ENCODE results near the gene LRRC47.

The LRRC47 gene

GRCh38 chr1:3837685-3838084 lies 41.4 kb upstream of the LRRC47 start:
- H3K4me3 ChIP-seq (ENCODE audit: low read length in 2 of 2) = no peak overlapping the region
- no peak overlapping the region for H4K91ac ChIP-seq (ENCODE audit: low read depth, low read length, poor library complexity)
- H3K9ac ChIP-seq (ENCODE audit: low read depth, low read length, poor library complexity) = no peak overlapping the region
- no peak overlapping the region for H2BK12ac ChIP-seq (ENCODE audit: low read length)
- H2AK5ac ChIP-seq (ENCODE audit: low read depth, low read length) = no peak overlapping the region
- H3K23ac ChIP-seq (ENCODE audit: low read depth, low read length, poor library complexity) = no peak overlapping the region
- no peak overlapping the region for H2BK15ac ChIP-seq (ENCODE audit: low read length)
- H3K18ac ChIP-seq (ENCODE audit: low read length) = no peak overlapping the region
- no peaks in the 10 kb centered on the region for H3K79me1 ChIP-seq (ENCODE audit: low read depth, low read length)
- H2BK120ac ChIP-seq (ENCODE audit: low read depth, low read length) = no peak overlapping the region
- H3K27me3 ChIP-seq (ENCODE audit: control insufficient read depth in 3 of 3, insufficient read depth in 3 of 3, low read depth in 1 of 3, low read length in 3 of 3) = no peaks in the 10 kb centered on the region
- no CpG with 5 or more reads among the region's 1 CpG for WGBS, 2 donors (ENCODE audit: extremely low coverage in 2 of 2, insufficient read length in 2 of 2, insufficient replicate concordance in 1 of 2)
- H3K4me1 ChIP-seq (ENCODE audit: control insufficient read depth in 2 of 2, insufficient read depth in 1 of 2, low read depth in 1 of 2, low read length in 2 of 2) = no peaks in the 10 kb centered on the region
- peaks cover 30 to 58% of the 10 kb centered on the region in 2 donors for H3K36me3 ChIP-seq (replicated peaks in 1 of 2; ENCODE audit: control insufficient read depth in 2 of 2, insufficient read depth in 2 of 2, low read length in 2 of 2)
- peaks cover 0 to 7% of the 10 kb centered on the region in 2 donors for H3K9me3 ChIP-seq (replicated peaks in 1 of 2; ENCODE audit: control insufficient read depth in 2 of 2, insufficient read depth in 1 of 2, low read depth in 1 of 2, low read length in 2 of 2)
- no peak overlapping the region for H3K14ac ChIP-seq (ENCODE audit: low read length)
- no peak overlapping the region for H2AFZ ChIP-seq (ENCODE audit: low read length)
- no peak for DNase-seq (ENCODE audit: low spot score)
- no peak overlapping the region for H3K4me2 ChIP-seq (ENCODE audit: insufficient read depth, low read length, poor library complexity, severe bottlenecking)
- H2BK5ac ChIP-seq (ENCODE audit: low read length) = no peak overlapping the region
- H3K4ac ChIP-seq (ENCODE audit: low read length) = no peak overlapping the region
- H3K27ac ChIP-seq (replicated peaks; ENCODE audit: low read length) = no peak overlapping the region
- no peak overlapping the region for H4K8ac ChIP-seq (ENCODE audit: low read depth, low read length)

DNA sequence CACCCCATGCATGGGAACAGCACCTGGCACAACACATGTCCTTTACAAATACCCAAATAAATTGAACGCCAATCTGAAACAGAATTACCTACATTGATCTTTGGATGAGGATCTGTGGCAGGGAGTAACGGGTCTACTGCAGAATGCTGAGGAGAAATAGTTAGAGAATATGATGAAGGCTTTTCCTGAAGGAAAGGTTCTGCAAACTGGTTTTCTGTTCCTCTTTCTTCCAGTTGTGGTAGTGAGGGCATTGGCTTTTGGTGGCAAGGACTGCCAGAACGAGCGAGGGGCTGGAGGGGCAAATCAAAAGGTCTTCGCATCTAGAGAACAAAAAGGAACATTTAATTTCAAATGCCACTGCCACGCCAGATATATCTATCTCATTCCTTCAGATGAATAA lies 40.9 kb upstream of the LRRC47 start:
- no peak overlapping the region for H3K4me3 ChIP-seq (ENCODE audit: low read length in 2 of 2)
- H3K36me3 ChIP-seq (replicated peaks in 1 of 2; ENCODE audit: control insufficient read depth in 2 of 2, insufficient read depth in 2 of 2, low read length in 2 of 2) = peaks cover 28 to 62% of the 10 kb centered on the region in 2 donors
- no peaks in the 10 kb centered on the region for H3K79me1 ChIP-seq (ENCODE audit: low read depth, low read length)
- H4K8ac ChIP-seq (ENCODE audit: low read depth, low read length) = no peak overlapping the region
- no peak overlapping the region for H3K4me2 ChIP-seq (ENCODE audit: insufficient read depth, low read length, poor library complexity, severe bottlenecking)
- no peak overlapping the region for H2AFZ ChIP-seq (ENCODE audit: low read length)
- no peak overlapping the region for H3K23ac ChIP-seq (ENCODE audit: low read depth, low read length, poor library complexity)
- no peak overlapping the region for H3K18ac ChIP-seq (ENCODE audit: low read length)
- H2BK12ac ChIP-seq (ENCODE audit: low read length) = no peak overlapping the region
- H3K27me3 ChIP-seq (ENCODE audit: control insufficient read depth in 3 of 3, insufficient read depth in 3 of 3, low read depth in 1 of 3, low read length in 3 of 3) = no peaks in the 10 kb centered on the region
- no peak for DNase-seq (ENCODE audit: low spot score)
- WGBS, 2 donors (ENCODE audit: extremely low coverage in 2 of 2, insufficient read length in 2 of 2, insufficient replicate concordance in 1 of 2) = no CpG with 5 or more reads among the region's 6 CpGs
- peaks cover 0 to 7% of the 10 kb centered on the region in 2 donors for H3K9me3 ChIP-seq (replicated peaks in 1 of 2; ENCODE audit: control insufficient read depth in 2 of 2, insufficient read depth in 1 of 2, low read depth in 1 of 2, low read length in 2 of 2)
- no peak overlapping the region for H3K9ac ChIP-seq (ENCODE audit: low read depth, low read length, poor library complexity)
- H3K14ac ChIP-seq (ENCODE audit: low read length) = no peak overlapping the region
- H3K4ac ChIP-seq (ENCODE audit: low read length) = no peak overlapping the region
- H2BK15ac ChIP-seq (ENCODE audit: low read length) = no peak overlapping the region
- H3K27ac ChIP-seq (replicated peaks; ENCODE audit: low read length) = no peak overlapping the region
- no peaks in the 10 kb centered on the region for H3K4me1 ChIP-seq (ENCODE audit: control insufficient read depth in 2 of 2, insufficient read depth in 1 of 2, low read depth in 1 of 2, low read length in 2 of 2)
- H2BK5ac ChIP-seq (ENCODE audit: low read length) = no peak overlapping the region
- H2BK120ac ChIP-seq (ENCODE audit: low read depth, low read length) = no peak overlapping the region
- H2AK5ac ChIP-seq (ENCODE audit: low read depth, low read length) = no peak overlapping the region
- H4K91ac ChIP-seq (ENCODE audit: low read depth, low read length, poor library complexity) = no peak overlapping the region

DNA sequence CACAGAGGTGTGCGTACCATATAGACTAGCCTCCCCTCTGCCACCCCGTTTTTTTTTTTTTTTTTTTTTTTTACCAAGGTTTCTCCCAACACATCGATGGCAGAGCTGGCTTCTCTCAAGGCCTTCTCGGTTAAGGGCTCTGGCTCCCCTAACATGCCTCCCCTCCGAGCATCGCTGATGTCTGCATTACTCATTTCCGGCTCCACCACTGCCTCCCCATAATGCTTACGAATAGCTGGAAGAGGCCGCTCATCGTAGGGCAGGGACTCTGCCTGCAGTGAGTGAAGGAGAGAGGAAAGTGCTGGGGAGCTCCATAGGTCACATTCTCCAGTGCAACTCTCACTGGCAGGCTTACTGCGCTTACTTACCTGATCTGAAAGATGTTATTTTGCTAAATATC lies 40.1 kb upstream of the LRRC47 start:
- Histone ChIP-seq H4K91ac (ENCODE audit: low read depth, low read length, poor library complexity) (no peak overlapping the region), H3K4ac (ENCODE audit: low read length) (no peak overlapping the region), H4K8ac (ENCODE audit: low read depth, low read length) (no peak overlapping the region), H3K27me3 (ENCODE audit: control insufficient read depth in 3 of 3, insufficient read depth in 3 of 3, low read depth in 1 of 3, low read length in 3 of 3) (no peaks in the 10 kb centered on the region), H3K4me2 (ENCODE audit: insufficient read depth, low read length, poor library complexity, severe bottlenecking) (no peak overlapping the region), H2BK12ac (ENCODE audit: low read length) (no peak overlapping the region), H3K27ac (replicated peaks; ENCODE audit: low read length) (no peak overlapping the region), H2AFZ (ENCODE audit: low read length) (no peak overlapping the region), H3K9me3 (replicated peaks in 1 of 2; ENCODE audit: control insufficient read depth in 2 of 2, insufficient read depth in 1 of 2, low read depth in 1 of 2, low read length in 2 of 2) (peaks cover 0 to 7% of the 10 kb centered on the region in 2 donors), H2BK120ac (ENCODE audit: low read depth, low read length) (no peak overlapping the region), H2BK15ac (ENCODE audit: low read length) (no peak overlapping the region), H3K9ac (ENCODE audit: low read depth, low read length, poor library complexity) (peak overlapping the region; percentile 51), H3K23ac (ENCODE audit: low read depth, low read length, poor library complexity) (no peak overlapping the region), H3K36me3 (replicated peaks in 1 of 2; ENCODE audit: control insufficient read depth in 2 of 2, insufficient read depth in 2 of 2, low read length in 2 of 2) (peaks cover 31 to 70% of the 10 kb centered on the region in 2 donors), H3K79me1 (ENCODE audit: low read depth, low read length) (no peaks in the 10 kb centered on the region), H3K4me3 (ENCODE audit: low read length in 2 of 2) (no peak overlapping the region), H3K18ac (ENCODE audit: low read length) (no peak overlapping the region), H2AK5ac (ENCODE audit: low read depth, low read length) (no peak overlapping the region), H3K14ac (ENCODE audit: low read length) (no peak overlapping the region), H3K4me1 (ENCODE audit: control insufficient read depth in 2 of 2, insufficient read depth in 1 of 2, low read depth in 1 of 2, low read length in 2 of 2) (no peaks in the 10 kb centered on the region), H2BK5ac (ENCODE audit: low read length) (no peak overlapping the region)
- no peak for DNase-seq (ENCODE audit: low spot score)
- WGBS, 2 donors (ENCODE audit: extremely low coverage in 2 of 2, insufficient read length in 2 of 2, insufficient replicate concordance in 1 of 2) = no CpG with 5 or more reads among the region's 11 CpGs

DNA sequence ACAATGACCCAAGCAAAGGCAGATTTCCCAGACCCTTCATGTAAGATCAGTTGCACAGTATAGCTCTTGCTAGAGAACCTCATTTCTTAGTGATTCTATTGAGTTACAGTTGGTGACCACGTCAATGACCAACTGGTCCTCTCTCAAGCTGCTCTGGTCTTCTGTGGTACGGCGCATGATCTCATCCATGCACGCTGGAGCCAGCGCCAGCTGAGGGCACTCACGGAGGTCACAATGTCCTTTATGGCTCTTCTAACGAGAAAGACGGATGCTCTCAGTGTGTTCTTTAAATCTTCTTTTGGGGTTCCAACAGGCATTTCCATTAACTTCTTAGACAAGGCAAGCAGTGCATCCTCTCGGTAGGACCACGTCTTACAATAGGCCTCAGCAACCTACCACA lies 38.4 kb upstream of the LRRC47 start:
- Histone ChIP-seq H3K4me3 (ENCODE audit: low read length in 2 of 2) (no peak overlapping the region), H3K18ac (ENCODE audit: low read length) (no peak overlapping the region), H2BK120ac (ENCODE audit: low read depth, low read length) (no peak overlapping the region), H2AK5ac (ENCODE audit: low read depth, low read length) (no peak overlapping the region), H4K8ac (ENCODE audit: low read depth, low read length) (no peak overlapping the region), H3K4ac (ENCODE audit: low read length) (no peak overlapping the region), H2BK12ac (ENCODE audit: low read length) (no peak overlapping the region), H3K36me3 (replicated peaks in 1 of 2; ENCODE audit: control insufficient read depth in 2 of 2, insufficient read depth in 2 of 2, low read length in 2 of 2) (peaks cover 29 to 77% of the 10 kb centered on the region in 2 donors), H4K91ac (ENCODE audit: low read depth, low read length, poor library complexity) (no peak overlapping the region), H3K9me3 (replicated peaks in 1 of 2; ENCODE audit: control insufficient read depth in 2 of 2, insufficient read depth in 1 of 2, low read depth in 1 of 2, low read length in 2 of 2) (peaks cover 0 to 7% of the 10 kb centered on the region in 2 donors), H3K4me2 (ENCODE audit: insufficient read depth, low read length, poor library complexity, severe bottlenecking) (no peak overlapping the region), H3K14ac (ENCODE audit: low read length) (no peak overlapping the region), H3K4me1 (ENCODE audit: control insufficient read depth in 2 of 2, insufficient read depth in 1 of 2, low read depth in 1 of 2, low read length in 2 of 2) (no peaks in the 10 kb centered on the region), H2BK15ac (ENCODE audit: low read length) (no peak overlapping the region), H3K9ac (ENCODE audit: low read depth, low read length, poor library complexity) (no peak overlapping the region), H3K23ac (ENCODE audit: low read depth, low read length, poor library complexity) (no peak overlapping the region), H2AFZ (ENCODE audit: low read length) (no peak overlapping the region), H3K27ac (replicated peaks; ENCODE audit: low read length) (no peak overlapping the region), H3K79me1 (ENCODE audit: low read depth, low read length) (no peaks in the 10 kb centered on the region), H2BK5ac (ENCODE audit: low read length) (no peak overlapping the region), H3K27me3 (ENCODE audit: control insufficient read depth in 3 of 3, insufficient read depth in 3 of 3, low read depth in 1 of 3, low read length in 3 of 3) (no peaks in the 10 kb centered on the region)
- DNase-seq (ENCODE audit: low spot score) = no peak
- WGBS, 2 donors (ENCODE audit: extremely low coverage in 2 of 2, insufficient read length in 2 of 2, insufficient replicate concordance in 1 of 2) = no CpG with 5 or more reads among the region's 10 CpGs

All from neuronal stem cell (in vitro differentiated cells).